ENCODE results near the gene PPEF2.
"Not testable (repeated sequence)": the region's sequence is repeated elsewhere in the genome, so short reads cannot be mapped to it uniquely, and the experiment has no call there.

The PPEF2 gene

GRCh38 chr4:75902352-75902751 lies at the start of gene PPEF2:
Gene PPEF2 (minus strand): TSS chr4:75902452. CDS start chr4:75896325, 6,127 bp downstream.
- no peak within 1 kb of the TSS for H3K27ac ChIP-seq (ENCODE audit: low read depth, low read length)
- no peak within 1 kb of the TSS for H3K4me3 ChIP-seq (ENCODE audit: low read length)
- no peak within 1 kb of the TSS for H3K9ac ChIP-seq (ENCODE audit: low read length)
- no peaks in the 10 kb centered on the region for H3K36me3 ChIP-seq (ENCODE audit: control insufficient read depth, insufficient read depth, low read length)
- H3K27me3 ChIP-seq (ENCODE audit: control insufficient read depth, insufficient read depth, low read length) = no peaks in the 10 kb centered on the region
- no peaks in the 10 kb centered on the region for H3K4me1 ChIP-seq (ENCODE audit: control insufficient read depth, insufficient read depth, low read length)

GRCh38 chr4:75950213-75950815 lies 48.1 kb upstream of the PPEF2 start:
- Histone ChIP-seq H3K27me3 (ENCODE audit: control insufficient read depth, insufficient read depth, low read length) (no peaks in the 10 kb centered on the region), H3K4me3 (ENCODE audit: low read length) (no peak overlapping the region), H3K36me3 (ENCODE audit: control insufficient read depth, insufficient read depth, low read length) (peaks cover 13% of the 10 kb centered on the region), H3K9ac (ENCODE audit: low read length) (no peak overlapping the region), H3K4me1 (ENCODE audit: control insufficient read depth, insufficient read depth, low read length) (no peaks in the 10 kb centered on the region), H3K27ac (ENCODE audit: low read depth, low read length) (no peak overlapping the region)

- Histone ChIP-seq H3K27ac (ENCODE audit: low read depth, low read length) (no peak overlapping the region), H3K4me1 (ENCODE audit: control insufficient read depth, insufficient read depth, low read length) (no peaks in the 10 kb centered on the region), H3K27me3 (ENCODE audit: control insufficient read depth, insufficient read depth, low read length) (no peaks in the 10 kb centered on the region), H3K36me3 (ENCODE audit: control insufficient read depth, insufficient read depth, low read length) (peaks cover 9% of the 10 kb centered on the region), H3K4me3 (ENCODE audit: low read length) (no peak overlapping the region), H3K9ac (ENCODE audit: low read length) (no peak overlapping the region)
Observed at GRCh38 chr4:75948822-75949444, 46.7 kb upstream of the PPEF2 start.

GRCh38 chr4:75940692-75941253 lies 38.5 kb upstream of the PPEF2 start, which contains the start of gene NAAA:
Gene NAAA (minus strand): TSS chr4:75941013. CDS start chr4:75940949, 64 bp downstream.
- Histone ChIP-seq H3K27me3 (ENCODE audit: control insufficient read depth, insufficient read depth, low read length) (no peaks in the 10 kb centered on the region), H3K36me3 (ENCODE audit: control insufficient read depth, insufficient read depth, low read length) (no peaks in the 10 kb centered on the region), H3K27ac (ENCODE audit: low read depth, low read length) (peak within 1 kb of the TSS; percentile 59), H3K4me3 (ENCODE audit: low read length) (peak within 1 kb of the TSS; percentile 91), H3K4me1 (ENCODE audit: control insufficient read depth, insufficient read depth, low read length) (no peaks in the 10 kb centered on the region), H3K9ac (ENCODE audit: low read length) (peak within 1 kb of the TSS; percentile 73)

- peaks cover 4% of the 10 kb centered on the region for H3K36me3 ChIP-seq (ENCODE audit: control insufficient read depth, insufficient read depth, low read length)
- H3K27ac ChIP-seq (ENCODE audit: low read depth, low read length) = peak overlapping the region; percentile 59
- H3K4me1 ChIP-seq (ENCODE audit: control insufficient read depth, insufficient read depth, low read length) = no peaks in the 10 kb centered on the region
- H3K4me3 ChIP-seq (ENCODE audit: low read length) = peak overlapping the region; percentile 91
- H3K9ac ChIP-seq (ENCODE audit: low read length) = peak overlapping the region; percentile 73
- H3K27me3 ChIP-seq (ENCODE audit: control insufficient read depth, insufficient read depth, low read length) = no peaks in the 10 kb centered on the region
Observed at GRCh38 chr4:75939890-75940691, 37.8 kb upstream of the PPEF2 start.

GRCh38 chr4:75935628-75936027 lies 33.4 kb upstream of the PPEF2 start:
- peaks cover 4% of the 10 kb centered on the region for H3K36me3 ChIP-seq (ENCODE audit: control insufficient read depth, insufficient read depth, low read length)
- H3K9ac ChIP-seq (ENCODE audit: low read length) = no peak overlapping the region
- no peak overlapping the region for H3K4me3 ChIP-seq (ENCODE audit: low read length)
- H3K27ac ChIP-seq (ENCODE audit: low read depth, low read length) = no peak overlapping the region
- H3K27me3 ChIP-seq (ENCODE audit: control insufficient read depth, insufficient read depth, low read length) = no peaks in the 10 kb centered on the region
- H3K4me1 ChIP-seq (ENCODE audit: control insufficient read depth, insufficient read depth, low read length) = no peaks in the 10 kb centered on the region

GRCh38 chr4:75930152-75930551 lies 27.9 kb upstream of the PPEF2 start:
- H3K36me3 ChIP-seq (ENCODE audit: control insufficient read depth, insufficient read depth, low read length) = peaks cover 6% of the 10 kb centered on the region

GRCh38 chr4:75924916-75925315 lies 22.7 kb upstream of the PPEF2 start:
- H3K27ac ChIP-seq (ENCODE audit: low read depth, low read length); H3K27me3 ChIP-seq (ENCODE audit: control insufficient read depth, insufficient read depth, low read length); H3K9ac ChIP-seq (ENCODE audit: low read length); H3K4me1 ChIP-seq (ENCODE audit: control insufficient read depth, insufficient read depth, low read length); H3K4me3 ChIP-seq (ENCODE audit: low read length): not testable (repeated sequence)
- peaks cover 10% of the 10 kb centered on the region for H3K36me3 ChIP-seq (ENCODE audit: control insufficient read depth, insufficient read depth, low read length)

More at GRCh38 chr4:75930152-75930551, 27.9 kb upstream of the PPEF2 start:
- Histone ChIP-seq H3K9ac (ENCODE audit: low read length) (no peak overlapping the region), H3K27me3 (ENCODE audit: control insufficient read depth, insufficient read depth, low read length) (no peaks in the 10 kb centered on the region), H3K27ac (ENCODE audit: low read depth, low read length) (no peak overlapping the region), H3K4me3 (ENCODE audit: low read length) (no peak overlapping the region), H3K4me1 (ENCODE audit: control insufficient read depth, insufficient read depth, low read length) (no peaks in the 10 kb centered on the region)

- H3K27ac ChIP-seq (ENCODE audit: low read depth, low read length) = no peak overlapping the region
- no peaks in the 10 kb centered on the region for H3K4me1 ChIP-seq (ENCODE audit: control insufficient read depth, insufficient read depth, low read length)
- peaks cover 10% of the 10 kb centered on the region for H3K36me3 ChIP-seq (ENCODE audit: control insufficient read depth, insufficient read depth, low read length)
- H3K4me3 ChIP-seq (ENCODE audit: low read length) = no peak overlapping the region
- no peak overlapping the region for H3K9ac ChIP-seq (ENCODE audit: low read length)
- no peaks in the 10 kb centered on the region for H3K27me3 ChIP-seq (ENCODE audit: control insufficient read depth, insufficient read depth, low read length)
Observed at GRCh38 chr4:75924309-75924827, 22.1 kb upstream of the PPEF2 start.

GRCh38 chr4:75922588-75922987 lies 20.3 kb upstream of the PPEF2 start:
- no peak overlapping the region for H3K4me3 ChIP-seq (ENCODE audit: low read length)
- H3K27ac ChIP-seq (ENCODE audit: low read depth, low read length) = no peak overlapping the region
- peaks cover 4% of the 10 kb centered on the region for H3K36me3 ChIP-seq (ENCODE audit: control insufficient read depth, insufficient read depth, low read length)
- H3K4me1 ChIP-seq (ENCODE audit: control insufficient read depth, insufficient read depth, low read length) = no peaks in the 10 kb centered on the region
- no peak overlapping the region for H3K9ac ChIP-seq (ENCODE audit: low read length)
- H3K27me3 ChIP-seq (ENCODE audit: control insufficient read depth, insufficient read depth, low read length) = no peaks in the 10 kb centered on the region

- Histone ChIP-seq H3K9ac (ENCODE audit: low read length) (no peak overlapping the region), H3K4me3 (ENCODE audit: low read length) (no peak overlapping the region), H3K27ac (ENCODE audit: low read depth, low read length) (no peak overlapping the region), H3K27me3 (ENCODE audit: control insufficient read depth, insufficient read depth, low read length) (no peaks in the 10 kb centered on the region), H3K4me1 (ENCODE audit: control insufficient read depth, insufficient read depth, low read length) (no peaks in the 10 kb centered on the region), H3K36me3 (ENCODE audit: control insufficient read depth, insufficient read depth, low read length) (peaks cover 4% of the 10 kb centered on the region)
Observed at GRCh38 chr4:75921910-75922309, 19.7 kb upstream of the PPEF2 start.

GRCh38 chr4:75920327-75920726 lies 18.1 kb upstream of the PPEF2 start:
- H3K36me3 ChIP-seq (ENCODE audit: control insufficient read depth, insufficient read depth, low read length) = peaks cover 5% of the 10 kb centered on the region
- H3K9ac ChIP-seq (ENCODE audit: low read length) = no peak overlapping the region
- no peaks in the 10 kb centered on the region for H3K27me3 ChIP-seq (ENCODE audit: control insufficient read depth, insufficient read depth, low read length)
- H3K4me1 ChIP-seq (ENCODE audit: control insufficient read depth, insufficient read depth, low read length) = peaks cover 3% of the 10 kb centered on the region
- H3K27ac ChIP-seq (ENCODE audit: low read depth, low read length) = no peak overlapping the region
- H3K4me3 ChIP-seq (ENCODE audit: low read length) = no peak overlapping the region

Data from rectal smooth muscle tissue (tissue), 1 donor.